Urothelium cell line (cell line): ENCODE measurements around the gene TGFB2.

Source experiments
- DNase-seq: peaks from one replicate; pipeline ENCODE4 v3.0.0; 2011; ENCODE audit warnings: low spot score, mixed read lengths
- FAIRE-seq: peaks from 2 replicates; lab custom pipeline; 2011; peaks lifted over from hg19 to GRCh38; lab: Jason Lieb, UNC

Gene TGFB2

GRCh38 chr1:218454700-218455282 is 109.7 kb downstream of the TGFB2 start:
- DNase-seq: peak; percentile 28
- FAIRE-seq: no peak

- DNase-seq (no peak), FAIRE-seq (no peak)
Observed at GRCh38 chr1:218456444-218456843, 111.3 kb downstream of the TGFB2 start.

GRCh38 chr1:218459450-218459849 is 114.3 kb downstream of the TGFB2 start:
- FAIRE-seq (no peak), DNase-seq (no peak)

- DNase-seq (peak; percentile 87), FAIRE-seq (peak; percentile 80)
Observed at GRCh38 chr1:218459878-218460711, 115.0 kb downstream of the TGFB2 start.

GRCh38 chr1:218461351-218461750 is 116.2 kb downstream of the TGFB2 start:
- FAIRE-seq: no peak
- DNase-seq: no peak

GRCh38 chr1:218462116-218462515 is 117.0 kb downstream of the TGFB2 start:
- DNase-seq: no peak
- FAIRE-seq: no peak

GRCh38 chr1:218462587-218462986 is 117.5 kb downstream of the TGFB2 start:
- DNase-seq: no peak

GRCh38 chr1:218463194-218464156 is 118.3 kb downstream of the TGFB2 start:
- DNase-seq: no peak
- FAIRE-seq: peak; percentile 58

More at GRCh38 chr1:218462587-218462986, 117.5 kb downstream of the TGFB2 start:
- FAIRE-seq: no peak

- FAIRE-seq: no peak
- no peak for DNase-seq
Observed at GRCh38 chr1:218464871-218465270, 119.7 kb downstream of the TGFB2 start.

- DNase-seq (no peak), FAIRE-seq (no peak)
Observed at GRCh38 chr1:218466341-218467010, 121.3 kb downstream of the TGFB2 start.

- FAIRE-seq: no peak
Observed at GRCh38 chr1:218467101-218468072, 122.3 kb downstream of the TGFB2 start.

GRCh38 chr1:218468711-218469110 is 123.6 kb downstream of the TGFB2 start:
- FAIRE-seq (no peak), DNase-seq (no peak)

More at GRCh38 chr1:218467101-218468072, 122.3 kb downstream of the TGFB2 start:
- DNase-seq: no peak

- DNase-seq (no peak), FAIRE-seq (no peak)
Observed at GRCh38 chr1:218472885-218473284, 127.7 kb downstream of the TGFB2 start.

- no peak for FAIRE-seq
- DNase-seq: no peak
Observed at GRCh38 chr1:218473522-218473921, 128.4 kb downstream of the TGFB2 start.

- DNase-seq: no peak
- FAIRE-seq: no peak
Observed at GRCh38 chr1:218474128-218474527, 129.0 kb downstream of the TGFB2 start.

GRCh38 chr1:218475275-218475674 is 130.1 kb downstream of the TGFB2 start:
- FAIRE-seq: no peak

GRCh38 chr1:218475699-218476098 is 130.6 kb downstream of the TGFB2 start:
- no peak for FAIRE-seq
- no peak for DNase-seq

More at GRCh38 chr1:218475275-218475674, 130.1 kb downstream of the TGFB2 start:
- DNase-seq: no peak

- DNase-seq (no peak), FAIRE-seq (no peak)
Observed at GRCh38 chr1:218476385-218476784, 131.2 kb downstream of the TGFB2 start.

GRCh38 chr1:218478336-218478735 is 133.2 kb downstream of the TGFB2 start:
- DNase-seq (no peak), FAIRE-seq (peak; percentile 13)
